Hematopoietic multipotent progenitor cell treated with erythropoietin and hydrocortisone succinate and interleukin-3 and kit ligand, for 17 days (in vitro differentiated cells): ENCODE data around the gene CD2.

Source experiments
- DNase-seq: peaks from one replicate; pipeline ENCODE4 v3.0.0-alpha.2; 2015; ENCODE audit warnings: low spot score

CD2 gene, protein sequence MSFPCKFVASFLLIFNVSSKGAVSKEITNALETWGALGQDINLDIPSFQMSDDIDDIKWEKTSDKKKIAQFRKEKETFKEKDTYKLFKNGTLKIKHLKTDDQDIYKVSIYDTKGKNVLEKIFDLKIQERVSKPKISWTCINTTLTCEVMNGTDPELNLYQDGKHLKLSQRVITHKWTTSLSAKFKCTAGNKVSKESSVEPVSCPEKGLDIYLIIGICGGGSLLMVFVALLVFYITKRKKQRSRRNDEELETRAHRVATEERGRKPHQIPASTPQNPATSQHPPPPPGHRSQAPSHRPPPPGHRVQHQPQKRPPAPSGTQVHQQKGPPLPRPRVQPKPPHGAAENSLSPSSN

DNA sequence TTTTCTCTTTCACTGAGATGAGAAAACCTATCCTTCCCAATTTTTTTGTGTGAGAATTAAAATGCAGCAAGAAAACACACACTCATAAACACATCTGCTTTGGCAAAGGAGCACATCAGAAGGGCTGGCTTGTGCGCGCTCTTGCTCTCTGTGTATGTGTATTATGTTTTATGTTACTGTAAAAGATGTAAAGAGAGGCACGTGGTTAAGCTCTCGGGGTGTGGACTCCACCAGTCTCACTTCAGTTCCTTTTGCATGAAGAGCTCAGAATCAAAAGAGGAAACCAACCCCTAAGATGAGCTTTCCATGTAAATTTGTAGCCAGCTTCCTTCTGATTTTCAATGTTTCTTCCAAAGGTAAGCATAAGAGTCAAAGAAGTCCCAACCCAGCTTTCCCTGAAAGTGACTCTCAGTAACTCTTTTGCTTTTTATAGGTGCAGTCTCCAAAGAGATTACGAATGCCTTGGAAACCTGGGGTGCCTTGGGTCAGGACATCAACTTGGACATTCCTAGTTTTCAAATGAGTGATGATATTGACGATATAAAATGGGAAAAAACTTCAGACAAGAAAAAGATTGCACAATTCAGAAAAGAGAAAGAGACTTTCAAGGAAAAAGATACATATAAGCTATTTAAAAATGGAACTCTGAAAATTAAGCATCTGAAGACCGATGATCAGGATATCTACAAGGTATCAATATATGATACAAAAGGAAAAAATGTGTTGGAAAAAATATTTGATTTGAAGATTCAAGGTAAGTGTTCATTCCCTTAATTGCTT, at the start of gene CD2:
CD2 (plus strand) TSS at position 233 of the 780 bp plus-strand sequence; CDS start at position 296, 63 bp downstream.
- no peak for DNase-seq

DNA sequence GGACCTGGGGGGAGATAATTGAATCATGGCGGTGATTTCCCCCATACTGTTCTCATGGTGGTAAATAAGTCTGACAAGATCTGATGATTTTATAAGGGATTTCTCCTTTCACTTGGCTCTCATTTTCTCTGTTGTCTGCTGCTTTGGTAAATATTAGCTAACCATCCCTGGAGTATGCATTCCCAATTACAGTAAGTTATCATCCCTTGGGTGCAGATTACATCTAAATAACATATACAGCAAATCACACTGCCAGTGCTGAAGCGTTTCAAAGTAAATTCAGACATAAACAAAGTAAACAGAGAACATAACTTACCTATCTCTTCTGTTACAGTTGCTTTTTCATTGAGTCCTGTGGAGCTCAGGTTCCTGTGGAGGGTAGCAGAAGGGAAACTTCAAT, 48.1 kb upstream of the CD2 start:
- no peak for DNase-seq

DNA sequence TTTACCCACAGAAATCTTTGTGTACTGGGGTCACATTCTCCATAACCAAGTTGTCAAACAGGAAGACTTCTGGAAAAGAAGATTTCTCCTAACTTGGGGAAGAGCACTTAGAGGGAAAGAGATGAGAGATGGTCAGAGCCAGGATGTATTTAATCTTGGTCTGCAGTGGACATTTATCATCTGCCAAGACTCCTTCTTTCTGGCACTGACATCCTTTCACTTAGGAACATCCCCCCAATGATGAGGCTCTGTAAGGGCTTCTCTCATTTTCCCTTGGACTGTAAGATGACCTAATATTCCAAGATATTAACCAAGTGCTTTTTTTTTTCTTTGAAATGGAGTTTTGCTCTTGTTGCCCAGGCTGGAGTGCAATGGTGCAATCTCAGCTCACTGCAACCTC, 47.4 kb upstream of the CD2 start:
- no peak for DNase-seq

DNA sequence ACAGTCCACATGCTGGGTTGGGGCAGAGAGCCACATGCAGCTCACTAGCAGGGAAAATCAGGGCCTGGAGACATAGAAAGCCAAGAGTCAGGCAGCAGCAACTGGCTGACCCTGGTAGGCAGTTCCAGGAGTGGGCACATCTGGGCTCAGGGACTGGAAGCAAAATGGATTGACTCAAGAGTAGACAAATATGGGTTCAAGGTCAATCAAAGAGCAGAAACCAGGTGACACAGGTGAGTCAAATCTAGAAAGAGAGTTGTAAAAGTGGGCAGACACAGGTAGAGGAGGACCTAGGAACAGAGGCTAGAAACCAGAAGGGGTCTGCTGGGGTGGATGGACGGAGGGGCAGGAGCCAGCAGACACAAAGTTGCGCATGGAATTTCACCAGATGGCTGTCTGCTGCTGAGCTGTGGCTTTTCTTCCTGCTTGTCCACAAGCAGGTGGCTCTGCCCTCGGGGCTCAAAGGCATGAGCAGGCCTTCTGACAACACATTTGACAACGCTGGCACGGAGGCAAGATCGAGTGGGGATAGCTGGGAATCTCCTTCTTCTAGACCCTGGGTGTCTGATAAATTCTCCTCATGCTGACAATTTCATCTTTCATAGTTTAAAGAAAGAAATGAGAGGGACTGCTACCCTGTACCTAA, 45.9 kb upstream of the CD2 start:
- DNase-seq = no peak

DNA sequence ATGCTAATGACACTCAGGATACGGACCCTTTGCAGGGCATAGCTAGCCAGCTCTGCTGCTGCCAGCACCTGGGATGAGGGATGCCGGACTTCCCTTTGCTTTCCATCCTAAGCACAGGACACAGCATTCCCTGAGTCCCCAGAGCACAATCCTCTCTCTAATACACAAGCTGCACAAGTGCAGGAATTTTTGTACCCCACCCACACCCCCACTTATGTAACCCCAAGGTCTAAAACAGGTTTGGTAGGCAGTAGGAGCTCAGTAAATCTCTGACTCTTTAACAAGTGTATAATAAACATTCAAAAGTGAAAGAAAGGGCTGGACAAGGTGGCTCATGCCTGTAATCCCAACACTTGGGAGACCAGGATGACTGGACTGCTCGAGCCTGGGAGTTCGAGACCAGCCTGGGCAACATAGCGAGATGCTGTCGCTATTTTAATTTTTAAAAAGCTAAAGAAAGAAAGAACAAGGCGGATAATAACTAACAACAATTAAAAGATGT, 44.5 kb upstream of the CD2 start:
- no peak for DNase-seq

DNA sequence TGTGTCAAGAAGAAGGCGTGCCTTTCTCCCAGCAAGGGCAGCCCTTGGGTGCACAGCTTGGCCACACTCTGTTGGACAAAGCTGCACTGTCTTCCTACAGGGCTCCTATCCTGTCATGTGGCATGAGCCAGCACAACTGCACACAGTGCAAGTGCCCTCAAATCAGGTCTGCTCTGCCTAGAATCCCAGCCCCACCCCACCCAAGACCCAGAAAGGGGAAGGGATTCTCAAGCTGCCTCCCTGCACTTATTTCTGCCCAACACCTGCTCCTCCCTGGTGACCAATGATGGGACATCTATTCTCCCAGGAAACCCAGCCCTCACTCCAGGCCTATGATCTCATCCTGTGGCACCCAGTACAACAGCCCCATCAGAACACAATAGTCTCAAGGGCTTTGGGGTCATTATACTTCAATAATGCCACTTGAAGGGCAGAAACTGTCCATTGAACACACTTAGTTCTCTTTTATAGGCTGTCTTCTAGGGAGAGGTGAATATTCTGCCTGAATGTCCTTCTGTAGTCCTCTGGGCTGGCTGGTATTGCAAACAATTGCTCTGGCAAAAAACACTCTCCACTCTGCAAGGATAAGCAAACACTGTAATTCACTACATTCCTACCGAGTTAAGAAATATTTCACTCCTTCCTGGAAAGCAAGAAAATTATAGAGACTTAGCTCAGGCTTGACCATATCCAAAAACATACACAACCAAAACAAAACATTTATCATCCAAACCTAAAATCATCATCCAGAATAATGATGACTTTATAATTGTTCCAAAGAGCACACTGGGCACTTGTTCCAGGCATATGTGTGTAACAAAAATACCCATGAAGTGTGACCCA, 43.6 kb upstream of the CD2 start:
- no peak for DNase-seq

DNA sequence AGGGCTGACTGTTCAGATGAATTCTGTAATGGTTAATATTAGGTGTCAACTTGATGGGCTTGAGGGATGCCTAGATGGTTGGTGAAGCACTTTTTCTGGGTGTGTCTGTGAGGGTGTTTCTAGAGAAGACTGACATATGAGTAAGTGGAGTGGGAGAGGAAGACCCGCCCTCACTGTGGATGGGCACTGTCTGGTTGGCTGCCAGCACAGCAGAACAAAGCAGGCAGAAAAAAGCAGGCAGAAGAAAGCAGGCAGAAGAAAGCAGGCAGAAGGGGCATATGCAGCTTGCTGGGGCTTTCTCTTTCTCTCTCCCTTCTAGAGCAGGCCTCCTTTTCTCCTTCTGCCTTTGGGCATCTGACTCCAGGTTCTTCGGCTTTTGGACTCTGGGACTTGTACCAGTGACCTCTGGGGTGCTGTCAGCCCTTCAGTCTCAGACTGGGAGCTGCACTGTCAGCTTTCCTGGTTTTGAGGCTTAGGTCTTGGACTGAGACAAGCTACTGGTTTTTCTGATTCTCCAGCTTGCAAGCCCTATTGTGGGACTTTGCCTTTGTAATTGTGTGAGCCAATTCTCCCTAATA, 42.9 kb upstream of the CD2 start:
- no peak for DNase-seq

DNA sequence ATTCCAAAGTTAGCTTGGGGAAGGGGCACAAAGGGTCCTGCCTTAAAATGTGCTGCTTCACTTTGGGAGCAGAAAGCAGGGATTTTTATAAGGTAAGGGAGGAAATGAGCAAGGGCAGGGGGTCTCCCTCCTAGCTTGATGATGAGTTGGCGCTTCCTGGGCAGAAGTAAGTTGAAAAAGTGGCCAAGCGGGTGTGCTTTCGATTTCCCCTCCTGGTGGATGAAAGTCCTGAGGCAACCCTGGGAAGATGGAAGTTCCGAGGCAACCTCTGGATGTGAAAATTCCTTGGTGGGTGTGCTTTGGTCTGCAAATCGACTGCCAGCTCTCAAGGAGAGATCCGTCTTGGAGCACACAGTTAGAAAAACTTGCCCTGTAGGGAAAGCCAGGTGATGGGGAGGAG, 41.7 kb upstream of the CD2 start:
- no peak for DNase-seq

DNA sequence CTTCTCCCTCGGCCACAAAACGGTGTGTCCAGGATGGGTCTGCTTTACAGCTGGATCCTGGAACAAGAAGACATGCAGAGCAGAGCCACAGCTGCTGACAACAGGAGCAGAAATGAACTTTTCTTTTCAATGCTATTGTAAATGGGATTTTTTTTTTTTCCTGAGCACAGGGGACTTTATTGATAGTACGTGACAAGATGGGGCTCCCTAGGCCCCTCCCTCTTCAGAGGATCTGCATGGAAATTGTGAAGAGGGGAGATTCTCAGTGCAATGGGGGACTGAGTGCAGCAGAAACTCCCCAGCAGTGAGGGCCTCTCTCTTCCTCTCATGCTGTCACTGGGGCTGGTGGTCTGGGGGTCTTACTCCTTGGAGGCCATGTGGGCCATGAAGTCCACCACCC, 40.8 kb upstream of the CD2 start:
- no peak for DNase-seq

DNA sequence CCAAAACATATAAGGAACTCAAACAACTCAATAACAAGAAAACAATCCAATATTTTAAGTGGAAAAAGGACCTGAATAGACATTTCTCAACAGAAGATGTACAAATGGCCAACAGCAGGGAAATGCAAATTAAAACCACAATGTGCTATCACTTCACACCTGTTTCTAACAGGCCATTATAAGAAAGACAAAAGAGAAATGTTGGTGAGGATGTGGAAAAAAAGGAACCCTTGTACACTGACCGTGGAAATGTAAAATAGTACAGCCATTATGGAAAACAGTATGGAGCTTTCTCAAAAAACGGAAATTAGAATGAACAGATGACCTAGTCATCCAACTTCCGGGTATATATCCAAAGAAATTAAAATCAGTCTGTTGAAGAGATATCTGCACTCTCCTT, 37.8 kb upstream of the CD2 start:
- DNase-seq = no peak

DNA sequence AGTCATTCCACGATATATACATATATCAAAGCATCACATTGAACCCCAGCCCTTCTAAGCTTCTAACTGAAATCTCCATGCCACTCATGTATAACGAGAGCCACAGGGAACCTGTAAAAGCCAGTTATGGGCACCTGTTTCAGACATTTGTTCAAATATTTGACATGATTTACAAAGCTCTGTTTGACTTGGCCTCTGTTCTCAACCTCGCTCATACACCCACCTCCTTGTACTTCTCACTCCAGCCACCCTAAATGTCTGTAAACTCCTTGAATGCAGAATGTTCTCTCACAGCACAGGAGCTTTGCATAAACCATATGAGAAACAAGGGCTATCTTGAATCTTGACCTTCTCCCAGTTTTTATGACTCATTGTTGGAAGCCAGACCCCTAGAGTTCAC, 36.9 kb upstream of the CD2 start:
- DNase-seq = no peak

DNA sequence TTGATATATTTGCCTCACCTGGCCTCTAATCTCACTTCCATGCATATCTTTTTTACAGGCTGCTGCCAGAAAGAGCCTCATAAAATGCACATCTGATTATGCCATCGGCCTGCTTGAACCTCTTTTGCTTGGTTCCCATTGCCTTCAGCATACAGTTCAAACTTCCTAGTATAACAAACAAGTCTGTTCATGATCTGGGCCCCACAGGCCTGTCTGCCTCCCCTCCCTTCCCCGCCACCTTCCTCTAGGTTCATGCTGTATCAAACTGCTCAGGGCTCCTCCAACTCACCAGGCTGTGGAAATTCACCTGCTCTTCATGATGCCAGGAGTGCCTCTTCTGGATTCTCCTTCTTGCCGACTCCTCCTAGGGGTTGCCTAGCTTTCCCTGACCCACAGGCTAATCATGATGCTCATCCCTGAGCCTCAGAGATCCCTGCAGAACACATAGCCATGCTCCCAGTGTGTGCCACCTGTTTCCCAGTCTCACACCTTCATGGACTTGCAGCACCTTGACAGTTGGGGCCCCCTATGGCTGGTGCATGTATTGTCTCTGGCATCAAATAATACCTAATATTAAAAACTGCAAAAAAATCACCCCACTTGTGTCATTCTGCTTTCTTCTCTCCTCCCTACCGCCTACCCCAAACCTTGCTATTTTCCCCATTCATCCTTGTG, 33.7 kb upstream of the CD2 start:
- DNase-seq = no peak

DNA sequence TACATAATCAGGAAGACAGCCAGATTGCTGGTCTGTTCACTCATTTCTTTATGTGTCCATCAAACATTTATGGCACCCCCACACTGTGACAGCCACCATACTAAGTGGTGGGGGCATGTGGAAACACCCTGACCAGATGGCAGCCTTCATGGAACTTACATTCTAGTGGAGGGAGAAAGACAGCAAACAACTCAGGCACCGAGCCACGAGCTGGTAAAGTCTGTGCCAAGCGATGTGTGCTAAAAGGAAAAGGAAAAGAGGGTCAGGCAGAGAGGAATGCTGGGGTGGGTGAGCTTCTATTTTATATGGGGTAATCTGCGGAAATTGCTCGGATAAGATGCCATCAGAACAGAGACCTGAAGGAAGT, 33.2 kb upstream of the CD2 start:
- DNase-seq = no peak

DNA sequence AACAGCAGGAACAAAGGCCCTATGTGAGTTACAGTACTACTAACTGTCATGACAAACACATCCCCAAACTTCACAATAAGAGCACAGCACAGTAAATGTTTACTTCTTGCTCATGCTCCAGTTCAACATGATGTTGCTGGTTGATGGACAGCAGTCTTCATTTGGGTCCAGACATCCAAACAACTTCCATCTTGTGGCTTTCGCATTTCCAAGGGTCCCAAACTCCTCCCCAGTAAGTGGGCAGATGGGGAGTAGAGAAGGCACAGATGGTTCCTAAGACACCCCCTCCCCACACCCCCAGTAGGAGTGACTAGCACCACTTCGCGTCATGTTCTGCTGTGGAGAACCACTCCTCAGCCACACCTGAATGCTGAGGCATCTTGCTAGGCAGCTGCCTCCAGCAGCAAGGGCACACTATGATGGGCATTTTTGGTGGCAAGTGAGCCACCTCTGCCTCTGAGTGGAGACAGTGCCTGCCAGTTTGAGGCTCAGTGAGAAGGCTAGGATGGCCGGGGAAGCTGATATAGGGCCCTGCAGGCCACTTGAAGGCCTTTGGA, 32.7 kb upstream of the CD2 start:
- DNase-seq = no peak

DNA sequence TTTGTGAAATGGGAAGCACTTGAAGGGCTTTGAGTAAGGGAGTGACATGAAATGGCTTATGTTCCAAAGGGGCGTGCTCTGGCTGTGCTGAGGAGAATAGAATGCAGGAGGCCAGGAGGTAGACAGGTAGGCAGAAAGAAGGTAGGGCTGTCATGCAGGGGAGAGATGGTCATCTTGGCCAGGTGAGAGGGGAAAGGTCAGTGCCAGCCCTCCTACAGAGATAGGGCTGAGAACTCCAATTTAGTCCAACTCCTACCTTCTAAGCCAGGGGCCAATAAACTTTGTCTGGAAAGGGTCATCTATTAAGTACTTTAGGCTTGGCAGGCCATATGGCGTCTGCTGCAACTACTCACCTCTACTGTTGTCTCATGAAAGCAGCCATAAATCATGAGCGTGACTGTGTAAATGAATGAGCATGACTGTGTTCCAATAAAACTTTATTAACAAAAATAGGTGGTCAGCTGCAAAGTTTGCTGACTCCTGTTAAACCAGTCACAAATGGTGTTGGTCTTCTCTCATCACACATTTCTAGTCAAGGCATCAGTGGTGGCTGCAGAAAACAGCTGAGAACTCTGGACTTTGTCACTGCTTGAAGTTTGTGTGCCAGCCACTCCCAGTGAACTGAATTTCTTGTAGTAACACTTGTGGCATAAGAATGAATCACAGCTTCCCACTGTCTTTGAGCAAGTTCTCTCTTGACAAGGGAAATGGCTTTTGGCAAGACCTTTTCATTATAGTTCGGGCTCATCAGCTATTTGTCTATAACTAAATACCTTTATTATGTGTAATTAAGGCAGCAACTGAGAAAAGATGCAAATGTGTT, 32.0 kb upstream of the CD2 start:
- DNase-seq = no peak

DNA sequence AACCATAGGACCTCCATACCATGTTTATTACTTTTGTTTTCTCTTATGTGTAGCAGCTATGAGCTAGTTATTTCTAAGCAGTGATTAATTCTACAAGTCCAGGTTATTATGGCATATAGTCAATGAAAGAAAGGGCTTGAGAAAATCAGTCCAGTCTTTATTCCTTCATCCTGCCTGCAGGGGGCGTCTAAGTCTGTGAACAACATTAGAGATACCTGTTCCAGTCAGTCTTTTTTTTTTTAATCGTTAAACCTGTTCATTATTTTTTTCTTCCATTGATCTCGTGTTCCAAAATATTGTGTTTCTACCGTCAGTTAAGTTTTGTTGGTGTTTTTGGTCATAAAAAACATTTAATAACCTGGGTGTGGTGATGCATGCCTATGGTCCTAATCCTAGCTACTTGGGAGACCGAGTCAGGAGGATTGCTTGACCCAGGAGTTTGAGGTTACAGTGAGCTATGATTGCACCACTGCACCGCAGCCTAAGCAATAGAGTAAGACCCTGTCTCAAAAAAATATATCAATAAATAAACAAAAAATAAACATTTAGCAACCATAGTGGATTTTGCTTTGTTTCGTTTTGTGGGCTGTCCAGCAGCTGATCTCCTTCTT, 29.4 kb upstream of the CD2 start:
- DNase-seq = peak; percentile 64

DNA sequence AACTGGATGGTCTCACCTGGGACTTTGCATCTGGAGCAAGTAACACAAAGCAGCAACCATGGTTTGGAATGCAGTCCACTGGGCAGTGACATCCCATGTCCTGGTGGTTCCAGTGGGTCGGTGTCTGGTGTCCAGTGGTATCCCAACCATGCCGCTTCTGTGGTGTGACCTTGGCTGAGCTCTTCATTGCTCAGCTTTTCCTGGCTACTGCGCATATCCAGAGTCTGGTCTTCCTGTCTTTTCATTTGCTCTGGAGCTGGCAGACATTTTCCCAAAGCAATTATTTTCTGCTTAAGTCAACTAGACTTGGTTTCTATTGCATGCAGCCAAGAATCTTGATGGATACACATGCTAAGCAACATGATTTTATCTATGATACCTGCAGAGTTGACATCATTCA, 28.4 kb upstream of the CD2 start:
- no peak for DNase-seq

DNA sequence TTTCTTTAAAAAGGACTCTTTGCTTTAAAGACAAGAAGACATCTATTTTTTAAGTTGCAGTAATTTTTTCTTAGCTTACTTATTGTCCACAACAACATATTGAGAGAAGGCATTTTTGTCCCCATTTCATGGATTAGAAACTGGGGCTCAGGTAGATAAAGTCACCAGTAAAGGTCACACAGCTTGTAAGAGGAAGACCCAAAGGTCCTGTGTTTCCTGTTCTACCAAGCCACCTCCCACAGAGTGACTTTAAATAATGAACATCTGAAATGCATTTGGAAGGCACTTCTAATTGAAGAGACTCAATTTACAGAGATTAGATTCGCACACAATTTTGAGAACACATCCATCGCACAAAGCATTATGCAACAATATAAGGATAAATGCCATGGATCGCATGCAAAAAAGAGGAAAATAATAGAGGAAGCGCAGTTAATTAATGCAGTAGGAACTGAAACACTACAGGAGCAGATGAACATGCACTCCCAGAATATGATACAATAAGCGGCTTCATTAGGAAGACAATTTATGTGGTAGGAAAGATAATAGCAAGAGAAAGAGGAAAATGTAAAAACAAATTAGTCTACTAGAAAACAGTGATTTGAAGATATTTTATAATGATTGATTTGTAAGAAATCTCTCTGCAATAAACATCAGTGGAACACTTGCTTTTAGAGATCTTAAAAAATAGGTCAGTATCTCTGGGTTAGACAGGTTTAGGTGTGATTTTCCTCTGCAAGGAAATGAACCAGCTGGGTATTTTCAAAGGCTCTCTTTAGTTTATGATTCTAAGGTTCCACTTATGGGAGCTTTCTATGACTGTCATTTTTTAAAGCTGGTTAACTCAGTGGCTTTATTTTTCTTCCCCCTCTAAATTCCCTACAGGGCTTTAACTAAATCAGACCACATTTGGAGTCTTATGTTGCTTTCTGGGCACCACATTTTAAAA, 27.1 kb upstream of the CD2 start:
- no peak for DNase-seq
